Measurements from ENCODE around the gene RXRA. TPM values are rescaled to one million over a fixed set of nuclear protein-coding genes. Genes with fewer than 3 reads are reported as not detected.

Gene RXRA
- polyA plus RNA-seq, 1 experiment: 5.3 TPM

GRCh38 chr9:134408389-134408788, 82.1 kb downstream of the RXRA start:
- no peak for DNase-seq (ENCODE audit: low read depth, low spot score)
- no peak overlapping the region for H3K27ac ChIP-seq (ENCODE audit: low read depth, low read length)
- no peaks in the 10 kb centered on the region; the same call in 1 of the 2 replicates for H3K9me3 ChIP-seq (ENCODE audit: control insufficient read depth, insufficient read depth, low read length)
- no peak for TF ChIP-seq CTCF (IDR thresholded peaks at IDR 0.05; ENCODE audit: low read depth, low read length)
- ChIA-PET CTCF (no interaction called here), POLR2A (no interaction called here)
- no peak overlapping the region for H3K4me3 ChIP-seq (ENCODE audit: low read depth, low read length)
- no peaks in the 10 kb centered on the region for H3K27me3 ChIP-seq (ENCODE audit: control insufficient read depth, insufficient read depth, low read length)

- TF ChIP-seq CTCF (IDR thresholded peaks at IDR 0.05; ENCODE audit: low read depth, low read length): no peak
- Histone ChIP-seq H3K4me3 (ENCODE audit: low read depth, low read length) (no peak overlapping the region), H3K27me3 (ENCODE audit: control insufficient read depth, insufficient read depth, low read length) (no peaks in the 10 kb centered on the region), H3K9me3 (ENCODE audit: control insufficient read depth, insufficient read depth, low read length) (no peaks in the 10 kb centered on the region; the same call in 1 of the 2 replicates), H3K27ac (ENCODE audit: low read depth, low read length) (no peak overlapping the region)
- ChIA-PET CTCF (no interaction called here), POLR2A (no interaction called here)
- DNase-seq (ENCODE audit: low read depth, low spot score): no peak
Measured at GRCh38 chr9:134408939-134409737, 82.9 kb downstream of the RXRA start.

- Histone ChIP-seq H3K27me3 (ENCODE audit: control insufficient read depth, insufficient read depth, low read length) (no peaks in the 10 kb centered on the region), H3K9me3 (ENCODE audit: control insufficient read depth, insufficient read depth, low read length) (no peaks in the 10 kb centered on the region; the same call in 1 of the 2 replicates), H3K4me3 (ENCODE audit: low read depth, low read length) (no peak overlapping the region), H3K27ac (ENCODE audit: low read depth, low read length) (no peak overlapping the region)
- ChIA-PET CTCF (no interaction called here), POLR2A (no interaction called here)
- no peak for TF ChIP-seq CTCF (IDR thresholded peaks at IDR 0.05; ENCODE audit: low read depth, low read length)
- DNase-seq (ENCODE audit: low read depth, low spot score): no peak
Measured at GRCh38 chr9:134410071-134410834, 84.0 kb downstream of the RXRA start.

GRCh38 chr9:134410835-134411217, 84.6 kb downstream of the RXRA start:
- no peaks in the 10 kb centered on the region for H3K27me3 ChIP-seq (ENCODE audit: control insufficient read depth, insufficient read depth, low read length)
- ChIA-PET POLR2A (no interaction called here), CTCF (no interaction called here)
- no peaks in the 10 kb centered on the region; the same call in 1 of the 2 replicates for H3K9me3 ChIP-seq (ENCODE audit: control insufficient read depth, insufficient read depth, low read length)
- no peak for TF ChIP-seq CTCF (IDR thresholded peaks at IDR 0.05; ENCODE audit: low read depth, low read length)
- DNase-seq (ENCODE audit: low read depth, low spot score): no peak
- H3K4me3 ChIP-seq (ENCODE audit: low read depth, low read length): no peak overlapping the region
- no peak overlapping the region for H3K27ac ChIP-seq (ENCODE audit: low read depth, low read length)
